DMS 273 treated with DMSO at 0.1 percent for 48 hours (cell line): ENCODE results near the gene RNF213.

Experiments used
- DNase-seq: peaks from one replicate; lab custom pipeline; 2025; lab: John Stamatoyannopoulos, UW

The RNF213 gene

DNA sequence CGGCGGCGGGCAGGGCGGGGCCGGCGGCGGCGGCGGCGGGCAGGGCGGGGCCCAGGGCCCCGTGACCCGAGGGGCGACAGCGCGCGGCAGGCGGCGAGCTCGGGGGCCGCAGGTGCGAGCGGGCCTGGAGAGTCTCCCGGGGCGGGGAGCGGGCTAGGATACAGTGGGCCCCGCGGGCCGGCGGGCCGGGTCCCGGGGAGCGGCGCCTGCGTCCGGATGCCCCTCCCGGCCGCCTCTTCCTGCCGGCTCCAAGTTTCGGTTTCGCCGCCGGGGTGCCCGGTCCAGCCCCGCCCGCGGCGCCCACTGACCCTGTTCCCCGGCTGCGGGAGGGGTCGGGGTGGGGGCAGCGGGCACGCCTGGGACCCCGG is at the start of gene RNF213:
Gene RNF213 (plus strand): TSS at position 62 of the 368 bp plus-strand sequence. CDS start 2,830 bp downstream, outside the sequence.
- no peak for DNase-seq

DNA sequence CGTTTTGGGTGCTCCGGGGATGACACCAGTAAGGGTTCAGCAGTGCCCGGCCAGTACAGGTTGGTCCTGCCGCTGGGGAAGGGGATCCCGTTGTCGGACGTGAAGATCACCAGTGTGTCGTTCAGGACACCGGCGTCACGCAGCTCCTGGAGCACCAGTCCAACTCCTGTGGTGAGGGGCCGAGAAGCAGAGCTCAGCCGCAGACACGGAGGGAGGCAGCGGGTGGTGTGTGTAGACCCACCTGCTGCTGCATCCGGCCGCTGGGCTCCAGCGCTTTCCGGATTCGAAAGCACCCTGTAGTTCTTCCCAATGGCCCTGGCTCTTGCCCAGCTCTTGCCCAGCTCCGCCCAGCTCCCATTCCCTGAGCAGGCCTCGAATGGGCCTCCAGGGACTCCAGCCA is 48.5 kb upstream of the RNF213 start:
- DNase-seq, result no peak

DNA sequence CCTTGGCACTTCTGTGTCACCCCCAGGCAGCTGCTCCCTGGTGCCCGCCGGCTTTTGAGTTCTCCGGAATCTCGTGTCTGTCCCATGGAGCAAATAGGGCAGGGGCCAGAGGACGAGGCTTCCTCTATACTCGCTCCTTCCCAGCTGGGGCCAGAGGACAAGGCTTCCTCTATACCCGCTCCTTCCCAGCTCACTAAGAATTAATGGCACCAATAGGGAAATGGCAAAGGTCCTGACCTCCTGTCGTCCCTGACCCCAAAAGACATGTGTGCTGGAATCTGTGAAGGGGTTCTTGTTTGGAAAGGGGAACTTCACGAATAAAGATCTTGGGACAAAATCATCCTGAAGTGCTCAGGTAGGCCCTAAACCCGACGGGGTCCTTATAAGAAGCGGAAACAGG is 48.1 kb upstream of the RNF213 start:
- no peak for DNase-seq

DNA sequence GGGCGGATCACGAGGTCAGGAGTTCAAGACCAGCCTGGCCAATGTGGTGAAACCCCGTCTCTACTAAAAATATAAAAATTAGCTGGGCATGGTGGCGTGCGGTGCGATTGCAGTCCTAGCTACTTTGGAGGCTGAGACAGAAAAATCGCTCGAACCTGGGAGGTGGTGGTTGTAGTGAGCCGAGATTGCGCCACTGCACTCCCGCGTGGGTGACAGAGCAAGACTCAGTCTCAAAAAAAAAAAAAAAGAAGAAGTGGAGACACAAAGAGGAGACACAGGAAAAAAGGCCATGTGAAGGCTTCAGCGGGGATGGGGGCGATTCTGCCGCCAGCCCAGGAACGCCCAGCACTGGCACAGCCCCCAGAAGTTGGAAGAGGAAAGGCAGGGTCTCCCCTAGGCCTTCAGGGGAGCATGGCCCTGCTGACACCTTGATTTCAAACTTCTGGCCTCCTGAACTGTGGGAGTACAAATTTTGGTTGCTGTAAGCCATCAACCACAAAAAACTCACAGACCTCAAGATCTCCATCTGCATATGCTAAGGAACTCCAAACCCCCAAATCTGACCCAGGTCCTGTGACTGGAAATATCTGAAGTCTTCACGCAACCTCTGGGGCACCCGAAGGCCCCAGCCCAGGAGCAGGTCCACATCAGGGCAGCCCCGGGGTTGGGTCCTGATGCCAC is 47.5 kb upstream of the RNF213 start:
- no peak for DNase-seq

DNA sequence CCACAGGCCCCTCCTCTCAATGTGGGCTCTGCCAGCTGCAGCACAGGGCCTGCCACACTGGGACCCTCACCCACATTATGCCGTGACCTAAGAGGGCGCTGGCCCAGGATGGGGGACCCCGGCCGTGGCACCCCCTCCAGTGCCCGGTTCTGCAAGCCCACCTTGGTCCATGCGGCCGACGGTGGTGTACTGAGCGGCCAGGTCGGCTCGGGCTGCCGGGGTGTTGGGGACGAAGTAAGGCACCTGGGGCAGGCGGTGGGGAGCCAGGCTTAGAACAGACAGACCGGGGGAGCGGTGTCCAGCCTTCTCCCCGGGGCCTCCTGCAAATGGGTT is 47.0 kb upstream of the RNF213 start:
- DNase-seq, result no peak

DNA sequence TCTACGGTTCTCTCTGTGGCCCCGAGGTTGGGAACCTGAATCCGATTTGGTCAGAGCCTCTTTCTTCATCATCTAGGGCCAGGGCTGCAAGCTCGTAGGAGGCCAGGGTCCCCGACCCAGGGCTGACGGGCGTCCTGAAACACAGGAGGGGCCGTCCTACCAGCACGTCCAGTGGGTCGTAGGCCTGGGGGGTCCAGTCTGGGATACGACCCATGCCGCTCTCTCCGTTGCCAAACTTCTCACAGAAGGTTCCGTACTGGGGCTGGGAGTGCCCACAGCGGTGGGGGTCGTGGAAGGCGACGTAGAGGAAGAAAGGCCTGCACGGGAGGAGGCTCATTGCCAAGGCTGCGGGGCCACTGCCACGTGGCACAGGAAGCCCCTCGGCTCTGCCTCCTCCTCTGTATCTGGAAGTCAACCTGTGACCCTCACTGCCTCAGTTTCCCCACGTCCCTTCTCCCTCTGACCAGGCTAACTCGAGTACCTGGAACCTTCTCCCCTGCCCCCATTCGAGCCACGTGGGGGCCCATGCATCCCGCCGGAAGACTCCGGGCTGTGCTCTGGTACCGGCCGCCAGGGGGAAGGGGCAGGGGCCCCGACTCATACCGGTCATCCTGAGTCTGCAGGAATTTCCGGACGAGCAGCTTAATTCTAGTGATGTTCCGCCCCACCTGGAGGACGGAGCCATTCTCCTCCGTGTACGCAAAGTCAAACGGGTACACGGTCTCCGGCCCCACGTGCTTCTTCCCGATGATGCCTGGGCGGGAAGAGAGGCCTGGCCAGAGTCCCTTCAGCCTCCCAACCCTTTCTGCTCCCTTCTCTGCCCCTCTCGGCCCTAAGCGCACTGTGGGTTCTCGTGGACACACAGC is 46.4 kb upstream of the RNF213 start:
- no peak for DNase-seq

DNA sequence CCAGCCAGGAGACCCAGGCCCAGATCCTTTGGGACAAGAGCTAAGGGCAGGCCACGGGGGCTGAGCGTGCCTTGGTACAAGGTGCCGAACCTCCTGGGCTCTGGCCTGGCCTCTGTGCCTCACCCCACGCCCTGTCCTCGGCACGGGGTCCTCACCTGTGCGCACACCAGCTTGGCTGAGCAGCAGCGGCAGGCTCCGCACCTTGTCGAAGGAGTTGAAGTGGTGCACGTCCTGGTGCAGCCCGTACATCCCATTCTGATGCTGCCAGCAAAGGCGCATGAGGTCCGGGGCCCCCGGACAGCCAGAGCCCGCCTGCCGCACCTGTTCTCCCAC is 45.8 kb upstream of the RNF213 start:
- DNase-seq, result no peak

DNA sequence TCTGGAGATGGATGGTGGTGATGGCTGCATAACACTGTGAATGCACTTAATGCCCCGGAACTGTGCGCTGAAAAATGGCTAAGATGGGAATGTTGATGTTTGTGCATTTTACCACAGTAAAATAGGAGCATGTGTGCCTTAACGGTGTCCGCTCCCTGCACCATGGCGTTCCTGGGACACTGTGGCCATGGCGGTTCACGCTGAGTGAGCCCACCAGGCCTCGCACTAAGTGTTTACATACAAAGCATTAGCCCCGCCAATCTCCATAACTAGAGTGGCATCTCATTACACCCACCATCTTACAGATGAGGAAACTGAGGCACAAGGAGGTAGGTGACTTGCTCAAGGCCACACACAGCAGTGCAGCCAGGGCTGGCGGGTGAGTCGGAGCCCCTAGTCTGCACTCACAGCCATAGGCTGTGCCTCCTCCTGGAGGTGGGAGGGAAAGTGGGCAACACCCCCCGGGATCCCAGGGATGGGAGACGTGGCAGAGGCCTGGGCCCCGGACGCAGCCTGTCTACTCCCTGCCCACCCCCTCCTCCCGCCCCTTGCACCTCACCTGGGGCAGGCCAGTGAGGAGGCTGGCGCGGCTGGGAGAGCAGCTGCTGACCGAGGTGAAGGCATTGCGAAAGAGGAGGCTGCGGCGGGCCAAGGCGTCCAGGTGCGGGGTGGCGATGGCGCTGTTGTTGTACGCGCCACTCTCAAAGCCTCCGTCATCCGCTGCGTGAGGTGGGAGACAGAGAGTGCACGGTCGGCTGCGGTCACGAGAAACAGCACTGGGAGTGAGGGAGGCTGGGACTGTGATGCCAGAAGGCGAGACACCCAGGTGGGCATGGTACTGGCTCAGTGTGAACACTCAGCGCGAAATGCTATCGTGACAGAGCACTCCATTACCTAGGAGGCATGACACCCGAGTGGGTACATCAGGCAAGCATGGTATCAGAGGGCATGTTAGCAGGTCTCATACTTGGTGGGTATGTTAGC is 43.9 kb upstream of the RNF213 start:
- no peak for DNase-seq

DNA sequence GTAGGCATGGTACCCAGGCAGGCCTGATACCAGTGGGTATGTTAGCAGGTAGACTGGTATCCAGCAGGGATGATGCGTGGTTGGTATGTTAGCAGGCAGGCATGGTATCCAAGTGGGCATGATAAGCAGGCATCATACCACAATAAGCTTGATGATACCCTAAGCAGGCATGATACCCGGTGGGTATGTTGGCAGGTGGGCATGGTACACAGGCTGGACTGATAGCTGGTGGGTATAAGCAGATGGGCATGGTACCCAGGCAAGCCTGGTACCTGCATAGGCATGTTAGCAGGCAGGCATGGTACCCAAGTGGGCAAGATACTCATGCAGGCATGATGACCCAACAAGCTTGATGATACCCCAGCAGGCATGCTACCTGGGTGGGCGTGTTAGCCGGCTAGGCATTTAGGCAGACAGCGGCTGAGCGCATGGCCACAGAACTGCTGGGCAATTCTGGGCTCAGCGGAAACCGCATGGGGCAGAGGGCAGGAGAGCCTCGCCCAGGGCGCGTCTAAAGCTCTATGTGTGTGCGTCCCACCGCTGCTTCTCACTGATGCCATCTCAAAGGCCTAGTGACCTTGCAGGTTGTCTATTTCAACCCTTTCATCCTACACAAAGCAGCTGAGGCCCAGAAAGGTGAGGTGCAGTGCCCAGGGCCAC is 42.8 kb upstream of the RNF213 start:
- no peak for DNase-seq

DNA sequence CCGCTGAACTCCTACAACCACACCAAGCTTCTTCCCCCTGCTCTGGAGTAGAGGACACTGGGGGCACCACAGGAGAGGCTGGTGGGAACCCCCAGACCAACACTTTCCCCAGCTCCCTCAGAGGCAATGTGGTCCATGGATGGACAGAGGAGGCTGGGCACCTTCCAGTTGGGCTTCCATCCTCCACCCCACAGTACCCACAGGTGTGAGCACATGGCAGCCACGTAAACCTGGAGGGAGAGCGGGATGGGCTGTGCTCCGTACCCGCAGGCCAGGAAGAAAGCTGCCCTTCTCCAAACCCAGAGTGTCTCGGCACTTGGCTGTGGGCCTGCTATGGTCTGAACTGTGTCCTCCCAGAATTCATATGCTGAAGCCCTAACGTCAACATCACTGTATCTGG is 42.3 kb upstream of the RNF213 start:
- no peak for DNase-seq

DNA sequence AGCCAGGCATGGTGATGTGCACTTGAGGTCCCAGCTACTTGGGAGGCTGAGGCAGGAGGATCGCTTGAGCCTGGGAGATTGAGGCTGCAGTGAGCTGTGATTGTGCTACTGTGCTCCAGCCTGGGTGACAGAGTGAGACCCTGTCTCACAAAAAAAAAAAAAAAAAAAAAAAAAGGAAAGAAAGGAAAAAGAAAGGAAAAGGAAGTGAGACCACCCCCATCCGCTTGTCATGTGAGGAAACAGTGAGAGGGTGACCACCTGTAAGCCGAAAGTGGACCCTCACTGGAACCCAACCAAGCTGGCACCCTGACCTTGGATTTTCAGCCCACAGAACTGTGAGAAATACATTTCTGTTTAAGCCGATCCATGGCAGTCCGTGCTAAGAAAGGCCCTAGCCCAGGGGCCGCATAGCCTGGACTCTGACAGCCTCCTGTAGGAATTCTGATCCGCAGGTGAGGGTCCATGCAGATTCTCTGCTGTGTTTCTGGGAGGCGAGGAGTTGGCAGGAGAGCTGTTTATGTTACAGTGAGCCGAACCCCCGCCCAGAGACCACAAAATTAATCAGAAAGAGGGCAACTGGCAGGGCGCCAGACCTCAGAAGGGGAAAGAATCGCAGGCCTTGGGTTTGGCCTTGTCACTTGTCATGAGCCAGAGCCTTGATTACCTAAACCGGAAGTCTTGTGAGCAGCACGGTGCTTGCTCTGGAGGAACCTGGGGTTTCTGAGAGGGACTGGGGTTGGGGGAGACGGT is 41.5 kb upstream of the RNF213 start:
- no peak for DNase-seq

DNA sequence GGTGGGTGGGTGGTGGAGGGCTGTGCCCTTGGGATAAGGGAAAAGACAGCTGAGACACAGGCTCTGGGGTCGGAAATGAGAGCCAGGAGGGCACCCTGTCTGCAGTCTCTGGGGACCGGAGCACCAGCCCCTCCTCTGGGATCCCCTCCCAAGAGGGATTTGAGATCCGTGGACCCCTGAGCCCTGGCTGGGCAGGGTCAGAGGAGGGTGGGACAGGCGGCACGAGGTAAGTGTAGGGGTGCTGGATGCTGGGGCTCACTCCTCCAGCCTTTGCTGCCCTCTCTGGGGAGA is 40.9 kb upstream of the RNF213 start:
- no peak for DNase-seq

DNA sequence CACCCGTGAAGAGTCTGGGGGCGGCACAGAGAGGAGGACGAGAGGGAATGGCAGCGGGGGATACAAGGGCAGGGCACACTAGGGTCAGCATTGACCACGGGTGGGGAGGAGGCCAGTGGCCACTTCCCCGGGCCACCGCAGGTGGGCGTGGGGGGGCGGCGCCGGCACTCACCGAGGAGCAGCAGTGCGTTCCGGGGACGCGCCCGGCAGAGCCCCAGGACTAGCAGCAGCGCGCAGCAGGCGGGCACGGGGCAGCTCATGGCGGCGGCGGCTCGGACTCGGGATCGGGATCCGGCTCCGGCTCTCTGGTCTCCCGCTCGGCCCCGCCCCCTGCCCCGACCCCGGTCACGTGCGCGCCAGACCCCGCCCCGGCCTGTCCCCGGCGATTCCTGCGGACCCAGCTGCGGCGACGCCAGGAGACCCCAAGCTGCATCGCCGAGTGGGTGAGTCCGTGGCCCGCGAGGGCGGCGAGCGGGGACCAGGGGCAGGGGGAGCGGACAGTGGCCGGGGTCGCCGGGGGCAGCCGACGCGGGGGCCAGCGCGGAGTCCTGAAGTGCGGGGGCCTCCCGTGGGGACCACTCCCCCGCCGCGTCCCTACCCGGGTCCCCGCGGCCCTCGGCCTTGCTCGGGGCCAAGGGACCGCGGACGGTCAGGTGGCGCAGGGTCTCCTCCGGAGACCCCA is 40.5 kb upstream of the RNF213 start, which contains the start of the genes SGSH and SLC26A11:
Gene SGSH (minus strand): TSS at position 280 of the 682 bp plus-strand sequence. CDS start 20 bp downstream, at position 260.
Gene SLC26A11 (plus strand): TSS at position 374 of the 682 bp plus-strand sequence. CDS start 1,134 bp downstream, outside the sequence.
- peak; percentile 7 for DNase-seq

DNA sequence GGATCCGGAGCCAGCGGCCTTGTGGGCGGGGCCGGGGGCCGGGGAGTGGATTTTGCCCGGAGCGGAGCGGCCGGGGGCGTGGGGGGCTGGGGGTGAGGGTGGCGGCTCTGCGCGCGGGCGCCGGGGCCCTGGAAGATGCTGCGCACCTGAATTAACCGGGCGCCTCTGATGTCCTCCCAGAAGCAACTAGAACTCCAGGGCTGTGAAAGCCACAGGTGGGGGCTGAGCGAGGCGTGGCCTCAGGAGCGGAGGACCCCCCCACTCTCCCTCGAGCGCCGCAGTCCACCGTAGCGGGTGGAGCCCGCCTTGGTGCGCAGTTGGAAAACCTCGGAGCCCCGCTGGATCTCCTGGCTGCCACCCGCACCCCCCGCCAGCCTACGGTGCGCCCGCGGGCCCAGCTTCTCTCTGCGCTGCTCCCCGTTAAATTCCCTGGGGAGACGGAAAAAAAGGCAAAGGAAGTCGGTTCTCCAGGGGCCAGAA is 39.9 kb upstream of the RNF213 start:
- no peak for DNase-seq

DNA sequence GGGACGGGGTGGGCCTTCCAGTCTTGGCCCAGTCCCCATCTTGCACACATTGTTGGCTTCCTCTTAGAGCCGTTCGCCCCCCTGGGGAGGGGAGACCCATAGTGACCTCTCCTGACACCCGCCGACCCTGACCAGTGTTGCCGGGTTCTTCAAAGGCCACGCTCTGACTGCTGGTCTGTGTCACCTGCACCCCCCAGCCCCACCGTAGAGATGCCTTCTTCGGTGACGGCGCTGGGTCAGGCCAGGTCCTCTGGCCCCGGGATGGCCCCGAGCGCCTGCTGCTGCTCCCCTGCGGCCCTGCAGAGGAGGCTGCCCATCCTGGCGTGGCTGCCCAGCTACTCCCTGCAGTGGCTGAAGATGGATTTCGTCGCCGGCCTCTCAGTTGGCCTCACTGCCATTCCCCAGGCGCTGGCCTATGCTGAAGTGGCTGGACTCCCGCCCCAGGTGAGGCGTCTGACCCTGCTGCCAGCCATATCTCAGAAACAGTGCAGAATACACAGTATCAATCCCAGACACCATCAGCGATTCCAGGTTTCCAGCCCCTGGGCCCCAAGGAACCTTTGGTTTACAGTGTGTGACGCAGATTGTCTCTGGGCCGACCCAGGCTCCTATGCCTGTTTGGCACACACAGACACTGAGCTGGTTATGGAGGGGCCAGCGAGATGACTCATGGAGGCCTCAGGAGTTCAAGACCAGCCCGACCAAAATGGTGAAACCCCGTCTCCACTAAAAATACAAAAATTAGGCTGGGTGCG is 39.1 kb upstream of the RNF213 start:
- DNase-seq, result no peak

DNA sequence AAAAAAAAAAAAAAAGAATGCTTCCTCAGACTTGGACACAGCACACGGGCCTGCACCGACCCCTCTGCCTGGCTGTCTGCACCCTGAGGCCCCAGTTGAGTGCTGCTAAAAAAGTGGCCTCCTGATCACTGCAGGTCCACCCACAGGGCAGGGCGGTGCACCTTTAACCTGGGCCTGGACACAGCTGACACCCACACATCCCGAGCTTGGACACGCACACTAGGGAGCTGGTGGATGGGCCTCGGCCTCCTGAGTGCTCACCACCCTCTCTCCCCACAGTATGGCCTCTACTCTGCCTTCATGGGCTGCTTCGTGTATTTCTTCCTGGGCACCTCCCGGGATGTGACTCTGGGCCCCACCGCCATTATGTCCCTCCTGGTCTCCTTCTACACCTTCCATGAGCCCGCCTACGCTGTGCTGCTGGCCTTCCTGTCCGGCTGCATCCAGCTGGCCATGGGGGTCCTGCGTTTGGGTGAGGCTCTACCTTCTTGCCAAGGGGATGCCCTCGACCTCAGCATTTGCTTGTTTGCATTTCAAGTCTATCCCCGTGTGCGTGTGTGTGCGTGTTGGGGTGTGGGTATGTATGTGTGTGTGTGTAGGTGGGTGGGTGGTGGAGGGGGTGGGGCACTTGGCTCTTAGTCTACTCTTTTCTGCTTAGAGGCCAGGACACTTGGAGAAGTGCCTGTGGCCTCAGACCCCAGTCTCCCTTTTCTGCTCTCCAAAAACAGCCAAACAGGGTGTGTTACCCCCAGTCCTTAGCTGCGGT is 38.1 kb upstream of the RNF213 start:
- no peak for DNase-seq

DNA sequence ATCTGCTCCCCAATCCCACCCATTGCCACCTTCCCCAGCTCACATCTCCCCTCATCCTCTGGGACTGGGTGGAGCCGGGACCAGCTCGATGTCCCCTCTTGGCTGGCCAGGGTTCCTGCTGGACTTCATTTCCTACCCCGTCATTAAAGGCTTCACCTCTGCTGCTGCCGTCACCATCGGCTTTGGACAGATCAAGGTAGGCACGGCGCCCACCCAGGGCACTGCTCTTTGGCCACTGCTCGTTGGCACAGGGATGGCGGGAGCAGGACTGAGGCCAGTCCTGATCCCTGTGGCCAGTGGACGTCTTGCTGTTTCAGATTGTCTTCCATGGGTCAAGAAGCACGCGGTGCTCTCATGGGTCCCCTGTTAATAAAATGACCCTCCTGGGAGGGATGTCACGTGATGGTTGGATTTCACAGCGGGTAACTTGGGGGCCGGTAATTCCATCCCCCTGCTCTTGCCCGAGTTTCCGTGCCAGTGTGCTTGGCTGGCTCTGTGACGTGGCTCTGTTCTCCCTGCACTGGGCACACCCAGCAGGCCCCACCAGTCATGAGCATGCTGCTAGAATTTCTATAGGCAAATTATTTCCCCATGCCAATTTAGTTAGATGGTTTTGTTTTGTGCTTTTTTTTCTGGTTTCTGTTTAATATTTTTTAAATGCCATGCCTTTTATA is 37.4 kb upstream of the RNF213 start:
- DNase-seq, result no peak

DNA sequence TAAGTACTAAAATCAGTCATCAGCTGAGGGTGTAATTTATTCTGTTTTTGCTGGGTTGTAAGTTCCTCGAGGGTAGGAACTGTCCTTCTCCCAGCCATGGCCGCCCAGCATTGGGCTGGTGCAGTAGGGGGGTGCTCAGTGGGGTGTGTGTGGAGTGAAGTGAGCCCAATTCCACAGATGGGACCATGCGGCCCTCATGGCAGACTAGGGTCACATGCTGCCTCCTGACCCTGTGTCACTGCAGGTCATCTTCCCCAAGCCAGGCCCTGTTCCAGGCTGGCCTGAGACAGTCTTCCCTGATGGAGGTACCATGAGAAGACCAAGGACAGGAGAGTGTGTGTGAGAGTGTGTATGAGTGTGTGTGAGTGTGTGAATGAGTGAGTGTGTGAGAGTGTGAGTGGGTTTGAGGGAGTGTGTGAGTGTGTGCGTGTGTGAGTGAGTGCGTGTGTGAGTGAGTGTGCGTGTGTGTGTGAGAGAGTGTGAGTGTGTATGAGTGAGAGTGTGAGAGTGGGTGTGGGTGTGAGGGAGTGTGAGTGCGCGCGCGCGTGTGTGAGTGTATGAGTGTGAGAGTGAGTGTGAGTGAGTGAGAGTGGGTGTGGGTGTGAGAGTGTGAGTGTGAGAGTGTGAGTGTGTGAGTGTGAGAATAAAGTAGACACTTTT is 36.7 kb upstream of the RNF213 start:
- DNase-seq, result no peak
